T-helper 17 cell (primary cell): ENCODE data around the gene ERGIC1. TPM values are rescaled to one million over a fixed set of nuclear protein-coding genes. Genes with fewer than 3 reads are reported as not detected.

Source experiments
- ATAC-seq: fragments of 150-1000 bp; cut with Tn5 transposase; 2 replicates; pipeline ENCODE4 v1.10.0; 2021; ENCODE audit warnings: mild to moderate bottlenecking, moderate library complexity
- DNase-seq, 3 donors: peaks; one replicate each; pipeline versions ENCODE4 v3.0.0 to v3.0.0-alpha.2; 2020 to 2021
- H3K9me3 ChIP-seq: one replicate; pipeline ENCODE4 v1.7.0; 2013; ENCODE audit warnings: low read length, mild to moderate bottlenecking; ENCODE audit not compliant: control insufficient read depth, poor library complexity, severe bottlenecking
- H3K27ac Mint-ChIP-seq: one replicate; pipeline ENCODE4 v1.8.0; 2022; ENCODE audit warnings: mild to moderate bottlenecking, moderate library complexity, mixed read lengths
- H3K27me3 Mint-ChIP-seq: one replicate; pipeline ENCODE4 v1.8.0; 2022; ENCODE audit warnings: mixed read lengths
- H3K36me3 Mint-ChIP-seq: one replicate; pipeline ENCODE4 v1.8.0; 2022; ENCODE audit warnings: low read depth, mixed read lengths
- H3K4me1 Mint-ChIP-seq: one replicate; pipeline ENCODE4 v1.8.0; 2022; ENCODE audit warnings: mild to moderate bottlenecking, mixed read lengths
- H3K4me3 Mint-ChIP-seq: one replicate; pipeline ENCODE4 v1.8.0; 2022; ENCODE audit warnings: mild to moderate bottlenecking, moderate library complexity, mixed read lengths
- total RNA-seq, 4 donors: library from RNA in 2 of 4; stranded (reverse) in 2 of 4; gene quantifications; one replicate each; pipeline ENCODE4 v1.2.3 and lab custom pipeline; 2022 to 2026

ERGIC1 gene
- total RNA-seq, 2 donors from 2014 or later = 50.1 to 53.1 TPM

DNA sequence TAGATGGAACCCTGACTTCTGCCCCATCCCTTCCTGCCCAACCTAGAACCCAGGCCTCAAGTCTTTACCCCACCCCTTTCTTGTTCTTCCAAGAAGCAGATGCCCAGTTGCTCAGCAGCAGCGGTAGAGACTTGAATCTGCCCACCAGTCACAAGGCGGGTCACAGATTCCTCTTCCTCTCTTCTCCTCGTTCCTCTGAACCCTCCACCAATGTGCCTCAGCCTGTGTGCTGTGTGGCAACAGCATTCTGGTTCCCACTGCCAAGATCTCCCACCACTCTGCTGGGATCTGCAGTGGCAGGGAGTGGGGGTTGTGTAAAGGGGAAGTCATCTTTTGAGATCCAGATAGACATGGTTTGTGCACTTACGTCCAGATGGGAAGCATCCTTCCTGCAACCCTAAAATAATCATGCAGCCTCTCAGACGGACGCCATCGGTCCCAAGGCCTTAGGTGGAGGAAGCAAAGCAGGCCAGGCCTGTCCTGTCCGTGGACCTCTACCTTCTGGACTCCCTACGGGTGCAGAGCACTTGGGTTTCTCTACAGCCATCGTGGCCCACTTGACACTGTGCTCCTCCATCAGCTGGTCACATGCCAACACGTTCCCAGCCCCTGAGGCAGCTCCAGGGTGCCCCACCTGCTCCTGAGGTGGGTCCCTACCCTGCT lies 117.5 kb downstream of the ERGIC1 start:
- H3K27ac Mint-ChIP-seq = peak overlapping the region; percentile 75
- no peaks in the 10 kb centered on the region for H3K9me3 ChIP-seq
- DNase-seq (no peak), ATAC-seq (no peak)
- H3K4me3 Mint-ChIP-seq = no peak overlapping the region
- peaks cover 2% of the 10 kb centered on the region for H3K36me3 Mint-ChIP-seq
- no peaks in the 10 kb centered on the region for H3K27me3 Mint-ChIP-seq
- H3K4me1 Mint-ChIP-seq = peaks cover 11% of the 10 kb centered on the region

DNA sequence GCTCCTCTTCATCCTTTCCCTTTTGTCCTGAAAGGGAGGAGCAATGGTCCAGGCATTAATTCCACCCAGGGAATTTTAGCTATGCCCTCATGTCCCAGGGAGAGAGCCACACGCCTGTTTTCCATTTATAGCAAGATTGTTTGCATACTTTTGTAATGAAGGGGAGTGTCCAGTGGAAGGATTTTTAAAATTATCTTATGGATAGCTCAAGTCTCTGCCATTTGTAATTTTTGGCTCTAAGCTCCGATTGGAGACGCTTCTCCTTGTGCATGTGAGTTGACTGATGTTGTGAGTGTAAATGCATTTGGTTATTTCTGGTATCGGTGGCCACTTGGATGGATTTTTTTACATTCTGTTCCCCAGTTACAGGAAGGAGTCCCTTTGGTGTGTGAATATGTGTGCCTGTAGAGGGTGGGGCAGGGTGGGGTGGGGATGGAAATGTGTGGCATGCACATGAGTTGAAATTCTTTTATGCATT lies 118.0 kb downstream of the ERGIC1 start:
- no peaks in the 10 kb centered on the region for H3K9me3 ChIP-seq
- no peak for ATAC-seq
- peak overlapping the region; percentile 75 for H3K27ac Mint-ChIP-seq
- no peak overlapping the region for H3K4me3 Mint-ChIP-seq
- H3K4me1 Mint-ChIP-seq = peaks cover 11% of the 10 kb centered on the region
- peaks cover 2% of the 10 kb centered on the region for H3K36me3 Mint-ChIP-seq
- H3K27me3 Mint-ChIP-seq = no peaks in the 10 kb centered on the region
- no peak for DNase-seq

DNA sequence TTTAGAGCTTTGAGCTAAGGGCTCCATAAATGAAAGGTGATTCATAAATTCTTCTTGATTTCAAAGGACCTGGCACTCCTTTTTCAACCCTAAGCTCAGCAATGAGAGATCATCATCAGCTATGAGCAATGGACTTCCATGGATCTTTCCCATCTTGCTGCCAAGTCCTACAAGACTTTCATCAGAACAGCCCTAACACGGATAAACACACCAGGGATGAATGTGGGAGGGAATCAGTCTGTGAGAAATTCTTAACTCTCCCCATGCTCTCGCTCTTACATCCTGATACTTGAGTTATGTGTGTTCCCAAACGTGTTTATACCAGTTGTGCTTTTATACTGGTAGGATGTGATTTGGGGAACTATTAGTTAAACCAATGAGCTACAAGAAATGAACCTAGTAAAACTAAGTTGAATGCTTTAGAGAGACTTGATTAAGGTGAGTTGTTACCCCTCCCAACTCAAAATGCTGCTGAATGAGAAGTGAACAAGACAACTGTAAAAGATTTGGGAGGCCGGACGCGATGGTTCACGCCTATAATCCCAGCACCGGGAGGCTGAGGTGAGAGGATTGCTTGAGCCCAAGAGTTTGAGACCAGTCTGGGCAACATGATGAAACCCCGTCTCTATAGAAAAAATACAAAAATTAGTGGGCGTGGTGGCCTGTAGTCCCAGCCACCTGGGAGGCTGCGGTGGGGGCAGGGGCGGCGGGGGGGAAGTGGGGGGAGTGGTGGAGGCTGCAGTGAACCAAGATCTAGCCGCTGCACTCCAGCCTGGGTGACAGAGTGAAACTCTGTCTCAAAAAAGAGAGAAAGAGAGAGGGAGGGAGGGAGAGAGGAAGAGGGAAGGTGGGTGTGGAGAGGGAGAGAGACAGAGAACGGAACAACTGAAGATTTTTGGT lies 120.0 kb downstream of the ERGIC1 start:
- no peak for ATAC-seq
- Mint-ChIP-seq H3K4me3 (no peak overlapping the region), H3K36me3 (peaks cover 2% of the 10 kb centered on the region), H3K27ac (peak overlapping the region; percentile 34), H3K27me3 (no peaks in the 10 kb centered on the region), H3K4me1 (peaks cover 15% of the 10 kb centered on the region)
- no peak for DNase-seq
- H3K9me3 ChIP-seq = no peaks in the 10 kb centered on the region

DNA sequence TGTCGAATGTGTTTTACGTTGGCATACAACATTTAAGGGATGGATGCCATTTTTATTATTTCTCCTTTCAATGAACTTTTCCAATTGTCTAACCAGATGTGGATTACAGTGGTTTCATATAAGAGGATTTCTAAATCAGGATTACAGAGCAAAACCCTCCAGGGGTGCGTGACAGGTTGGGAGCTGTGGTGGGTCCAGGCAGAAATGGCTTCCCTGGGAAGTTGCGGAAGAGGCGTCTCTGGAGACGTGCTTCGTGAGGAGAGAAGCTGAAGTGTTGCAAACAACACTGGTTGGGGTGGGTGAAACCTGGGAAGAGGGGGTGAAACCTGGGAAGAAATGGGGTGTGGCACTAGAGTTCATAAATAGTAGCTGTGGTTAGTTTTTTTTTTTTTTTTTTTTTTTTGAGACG lies 120.7 kb downstream of the ERGIC1 start:
- peaks cover 2% of the 10 kb centered on the region for H3K36me3 Mint-ChIP-seq
- no peak overlapping the region for H3K4me3 Mint-ChIP-seq
- H3K27ac Mint-ChIP-seq = peak overlapping the region; percentile 34
- H3K4me1 Mint-ChIP-seq = peaks cover 20% of the 10 kb centered on the region
- DNase-seq (no peak), ATAC-seq (no peak)
- H3K9me3 ChIP-seq = no peaks in the 10 kb centered on the region
- no peaks in the 10 kb centered on the region for H3K27me3 Mint-ChIP-seq

DNA sequence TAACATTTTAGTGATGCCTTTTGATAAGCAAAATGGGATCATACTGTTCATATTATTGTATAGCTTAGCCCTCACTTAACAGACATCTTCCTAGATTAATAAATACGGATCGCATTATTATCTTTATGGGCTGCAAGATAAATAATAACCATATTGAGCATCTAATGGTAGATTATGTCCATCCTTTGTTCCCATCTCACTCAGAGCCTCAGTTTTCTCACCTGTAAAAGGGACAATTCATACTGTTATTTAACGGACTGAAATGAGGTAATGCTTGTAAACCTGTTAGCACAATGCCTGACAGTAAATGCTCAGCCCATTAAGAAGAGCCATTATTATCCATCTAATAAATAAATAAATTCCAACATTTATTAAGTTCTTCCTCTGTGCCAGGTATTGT lies 122.2 kb downstream of the ERGIC1 start:
- no peak for DNase-seq
- Mint-ChIP-seq H3K27ac (no peak overlapping the region), H3K4me1 (peaks cover 29% of the 10 kb centered on the region), H3K27me3 (no peaks in the 10 kb centered on the region), H3K36me3 (peaks cover 4% of the 10 kb centered on the region), H3K4me3 (no peak overlapping the region)
- H3K9me3 ChIP-seq = no peaks in the 10 kb centered on the region
- no peak for ATAC-seq

DNA sequence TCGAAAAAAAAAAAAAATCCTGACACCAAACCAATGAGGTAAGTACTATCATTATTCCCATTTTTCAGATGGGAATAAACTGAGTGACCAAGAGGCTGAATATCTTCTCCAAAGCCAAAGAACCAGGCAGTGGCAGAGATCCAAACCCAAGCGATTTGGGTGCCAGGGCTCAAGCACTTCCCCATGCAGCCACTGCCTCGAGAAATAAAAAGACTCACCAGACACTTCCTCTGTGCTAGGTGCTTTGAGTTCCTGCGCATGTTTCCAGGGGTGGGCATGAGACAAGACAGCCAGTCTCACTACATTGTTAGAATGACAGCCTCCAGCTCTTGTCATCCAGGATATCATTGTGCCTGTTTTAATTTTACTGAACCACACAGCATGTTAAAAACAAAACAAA lies 122.9 kb downstream of the ERGIC1 start:
- Mint-ChIP-seq H3K4me3 (no peak overlapping the region), H3K4me1 (peaks cover 35% of the 10 kb centered on the region), H3K36me3 (peaks cover 7% of the 10 kb centered on the region), H3K27me3 (no peaks in the 10 kb centered on the region), H3K27ac (peak overlapping the region; percentile 57)
- no peaks in the 10 kb centered on the region for H3K9me3 ChIP-seq
- DNase-seq (no peak), ATAC-seq (no peak)

DNA sequence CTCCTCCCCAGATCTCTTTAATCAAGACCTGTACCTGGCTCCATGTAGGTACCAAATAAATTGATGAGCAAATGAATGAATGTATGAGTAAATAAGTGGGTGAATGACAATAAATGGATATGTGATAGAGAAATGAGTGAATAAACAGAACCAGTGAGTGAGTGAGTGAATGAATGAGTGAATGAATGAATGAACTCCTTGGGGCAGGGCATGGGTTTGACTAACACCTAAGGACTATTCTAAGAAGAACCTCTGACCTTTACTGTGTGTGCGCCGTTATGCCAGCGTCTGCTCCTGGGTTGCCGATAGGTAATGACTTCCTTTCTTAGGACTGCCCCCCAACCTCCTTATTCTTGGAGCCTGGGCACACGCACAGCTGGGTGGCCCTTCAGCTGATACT lies 123.4 kb downstream of the ERGIC1 start:
- no peaks in the 10 kb centered on the region for H3K9me3 ChIP-seq
- DNase-seq (no peak), ATAC-seq (no peak)
- H3K27me3 Mint-ChIP-seq = no peaks in the 10 kb centered on the region
- peaks cover 36% of the 10 kb centered on the region for H3K4me1 Mint-ChIP-seq
- peaks cover 8% of the 10 kb centered on the region for H3K36me3 Mint-ChIP-seq
- peak overlapping the region; percentile 77 for H3K4me3 Mint-ChIP-seq
- H3K27ac Mint-ChIP-seq = peak overlapping the region; percentile 57

DNA sequence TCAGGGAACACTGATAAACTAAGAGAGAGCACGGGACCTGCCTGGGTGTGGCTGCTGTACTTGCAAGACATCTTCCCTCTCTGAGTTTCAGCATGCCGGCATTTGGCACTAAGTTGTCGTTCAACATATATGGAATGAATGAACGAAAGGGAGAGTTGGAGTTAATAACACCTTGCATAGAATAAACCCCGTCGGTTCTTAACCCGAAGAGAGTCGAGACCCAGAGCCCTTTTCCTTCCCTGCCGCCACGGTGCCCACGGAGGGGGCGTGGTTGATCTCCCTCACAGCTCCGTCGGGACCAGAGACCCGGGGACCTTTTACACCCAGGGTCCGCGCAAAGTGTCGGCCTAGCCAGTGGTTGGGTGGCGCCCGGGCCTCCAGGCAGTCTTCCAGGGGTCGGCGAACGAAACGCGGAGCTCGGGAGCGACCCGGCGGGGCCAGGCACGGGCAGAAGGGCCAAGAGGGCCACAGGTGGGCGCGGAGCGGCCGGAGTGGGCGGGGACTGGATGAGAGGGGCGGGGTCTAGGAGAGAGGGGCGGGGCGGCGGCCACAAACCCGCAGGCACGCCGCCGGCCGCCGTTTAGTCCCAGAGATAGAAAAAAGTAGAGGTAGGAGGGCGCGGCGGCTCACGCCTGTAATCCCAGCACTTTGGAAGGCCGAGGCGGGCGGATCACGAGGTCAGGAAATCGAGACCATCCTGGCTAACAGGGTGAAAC lies 124.4 kb downstream of the ERGIC1 start:
- Mint-ChIP-seq H3K27ac (peak overlapping the region; percentile 97), H3K36me3 (peaks cover 8% of the 10 kb centered on the region), H3K4me1 (peaks cover 39% of the 10 kb centered on the region)

DNA sequence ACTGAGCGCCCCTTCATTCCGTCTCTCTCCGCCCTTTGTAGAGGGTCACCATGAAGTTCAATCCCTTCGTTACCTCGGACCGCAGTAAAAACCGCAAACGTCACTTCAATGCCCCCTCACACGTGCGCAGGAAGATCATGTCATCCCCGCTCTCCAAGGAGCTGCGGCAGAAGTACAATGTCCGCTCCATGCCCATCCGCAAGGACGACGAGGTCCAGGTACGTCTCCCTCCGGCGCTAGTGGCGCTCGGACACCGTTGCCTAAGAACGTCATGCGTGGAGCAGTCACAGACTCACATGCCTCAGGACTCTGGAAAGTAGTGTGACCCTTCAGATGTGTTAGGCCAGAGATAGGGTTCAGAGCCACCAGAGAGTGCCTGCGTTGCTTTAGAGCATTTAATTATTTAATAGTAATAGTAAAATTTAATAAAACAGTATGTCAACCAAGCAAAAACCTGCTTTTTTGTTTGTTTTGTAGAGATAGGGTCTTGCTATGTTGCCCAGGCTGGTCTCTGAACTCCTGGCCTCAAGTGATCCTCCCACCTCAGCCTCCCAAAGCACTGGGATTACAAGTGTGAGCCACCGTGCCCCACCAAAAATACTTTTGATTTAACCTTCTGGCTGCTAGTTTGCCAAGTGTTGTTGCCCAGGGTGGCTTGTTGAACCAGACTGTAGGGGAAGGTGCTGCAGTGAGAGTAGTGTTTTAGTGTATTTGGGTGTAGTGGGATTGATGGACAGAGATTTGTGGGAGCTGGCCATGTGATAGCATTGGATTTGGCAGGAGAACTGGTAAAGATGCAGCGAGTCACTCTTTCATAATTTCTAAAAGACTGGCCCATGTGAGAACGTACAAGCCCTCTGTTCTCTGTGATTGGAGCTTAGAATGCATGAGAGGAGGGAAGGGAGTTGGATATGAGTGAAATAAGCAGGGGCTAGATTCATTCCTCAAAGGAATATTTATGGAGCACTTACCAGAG lies 126.1 kb downstream of the ERGIC1 start:
- peak overlapping the region; percentile 97 for H3K27ac Mint-ChIP-seq

More for the DNA sequence above, 124.4 kb downstream of the ERGIC1 start:
- no peaks in the 10 kb centered on the region for H3K9me3 ChIP-seq
- Mint-ChIP-seq H3K4me3 (peak overlapping the region; percentile 95), H3K27me3 (no peaks in the 10 kb centered on the region)
- ATAC-seq = peak; percentile 76
- peak; percentile 44 to 59 (median 54) for DNase-seq

DNA sequence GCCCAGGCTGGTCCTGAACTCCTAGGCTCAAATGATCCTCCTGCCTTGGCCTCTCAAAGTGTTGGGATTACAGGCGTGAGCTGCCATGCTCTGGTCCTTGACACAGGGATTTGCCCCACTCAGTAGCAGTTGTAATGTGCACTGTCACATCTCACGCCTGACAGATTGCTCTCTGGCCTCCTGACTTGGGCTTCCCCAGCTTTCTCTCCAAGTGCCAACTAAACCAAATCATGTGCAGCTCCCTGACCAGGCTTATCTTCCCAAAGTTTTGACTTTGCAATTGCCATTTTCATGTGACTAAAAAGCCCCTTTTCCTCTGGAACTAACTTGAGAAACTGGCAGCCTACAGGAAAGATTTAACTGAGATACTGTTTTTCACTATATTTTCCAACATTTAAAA lies 135.9 kb downstream of the ERGIC1 start:
- DNase-seq (no peak), ATAC-seq (no peak)
- no peaks in the 10 kb centered on the region for H3K9me3 ChIP-seq
- Mint-ChIP-seq H3K36me3 (peaks cover 5% of the 10 kb centered on the region), H3K27ac (no peak overlapping the region), H3K27me3 (no peaks in the 10 kb centered on the region), H3K4me3 (no peak overlapping the region), H3K4me1 (peaks cover 9% of the 10 kb centered on the region)

More for the DNA sequence above, 126.1 kb downstream of the ERGIC1 start:
- ATAC-seq (no peak), DNase-seq (no peak)
- H3K4me1 Mint-ChIP-seq = peaks cover 38% of the 10 kb centered on the region
- H3K4me3 Mint-ChIP-seq = peak overlapping the region; percentile 95
- H3K9me3 ChIP-seq = no peaks in the 10 kb centered on the region
- H3K36me3 Mint-ChIP-seq = peaks cover 10% of the 10 kb centered on the region
- H3K27me3 Mint-ChIP-seq = no peaks in the 10 kb centered on the region

DNA sequence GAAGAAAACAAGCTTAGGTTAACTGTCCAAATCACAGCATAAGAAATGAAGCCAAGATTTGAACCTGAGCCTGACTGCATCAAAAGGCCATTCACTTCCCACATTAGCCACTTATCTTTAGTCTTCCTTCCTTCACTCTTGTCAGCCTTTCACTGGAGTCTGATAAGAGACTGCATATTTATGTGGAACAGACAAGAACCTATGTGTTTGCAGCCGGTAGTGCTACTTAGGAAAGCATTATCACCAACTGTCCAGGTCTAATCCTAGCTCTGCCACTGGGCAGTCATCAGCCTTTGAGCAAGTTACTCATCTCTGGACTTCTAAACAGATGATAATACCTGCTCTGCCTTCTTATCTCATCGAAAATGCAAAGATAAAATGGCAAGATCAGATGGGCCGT lies 137.4 kb downstream of the ERGIC1 start:
- H3K36me3 Mint-ChIP-seq = no peaks in the 10 kb centered on the region
- ATAC-seq (no peak), DNase-seq (no peak)
- H3K4me1 Mint-ChIP-seq = no peaks in the 10 kb centered on the region
- no peaks in the 10 kb centered on the region for H3K27me3 Mint-ChIP-seq
- no peaks in the 10 kb centered on the region for H3K9me3 ChIP-seq
- H3K27ac Mint-ChIP-seq = no peak overlapping the region
- no peak overlapping the region for H3K4me3 Mint-ChIP-seq

DNA sequence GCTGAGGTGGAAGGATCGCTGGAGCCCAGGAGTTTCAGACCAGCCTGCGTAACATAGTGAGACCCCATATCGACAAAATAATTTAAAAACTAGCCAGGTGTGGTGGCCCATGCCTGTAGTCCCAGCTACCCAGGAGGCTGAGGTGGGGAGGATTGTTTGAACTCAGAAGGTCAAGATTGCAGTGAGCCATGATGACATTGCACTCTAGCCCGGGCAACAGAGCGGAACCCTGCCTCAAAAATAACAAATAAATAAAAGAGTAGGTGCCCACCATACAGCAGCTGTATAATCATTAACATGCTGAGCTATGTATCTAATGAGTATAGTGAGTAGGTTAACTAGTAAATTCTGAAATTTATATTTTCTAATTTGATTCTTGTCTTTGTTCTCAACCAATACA lies 138.5 kb downstream of the ERGIC1 start:
- no peaks in the 10 kb centered on the region for H3K9me3 ChIP-seq
- Mint-ChIP-seq H3K4me3 (no peak overlapping the region), H3K27me3 (no peaks in the 10 kb centered on the region), H3K36me3 (no peaks in the 10 kb centered on the region), H3K4me1 (no peaks in the 10 kb centered on the region), H3K27ac (no peak overlapping the region)
- ATAC-seq = no peak
- DNase-seq = no peak
